CD8-positive, alpha-beta memory T cell (primary cell): ENCODE results near the gene SLC39A11. TPM values are rescaled to one million over a fixed set of nuclear protein-coding genes. Genes with fewer than 3 reads are reported as not detected.
A peak's percentile ranks its signal among the peaks of the same experiment; 100 is the strongest.
"Not testable (repeated sequence)": the region's sequence is repeated elsewhere in the genome, so short reads cannot be mapped to it uniquely, and the experiment has no call there.

ENCODE experiments used
- CTCF ChIA-PET: fragments of 350-600 bp; sonication (Branson Sonifier 250); formaldehyde crosslinking; loops from one replicate; lab custom pipeline; 2021; ENCODE audit warnings: antibody characterized with exemption; lab: Charles Lee
- POLR2A ChIA-PET: fragments of 350-600 bp; sonication (Branson Sonifier 250); formaldehyde crosslinking; loops from one replicate; lab custom pipeline; 2021; ENCODE audit warnings: antibody characterized with exemption; lab: Charles Lee
- DNase-seq, 5 donors: peaks; one replicate each; pipeline versions ENCODE4 v3.0.0 to v3.0.0-alpha.2; 2020 to 2022; ENCODE audit warnings: mixed read lengths in 1 of 5
- H3K27ac ChIP-seq: one replicate; pipeline ENCODE4 v1.7.0; 2013; ENCODE audit warnings: low read depth, mild to moderate bottlenecking, low read length, moderate library complexity
- H3K27me3 ChIP-seq: 2 replicates; pipeline ENCODE4 v1.7.0; 2013; ENCODE audit warnings: low read length, mild to moderate bottlenecking; ENCODE audit not compliant: insufficient read depth, poor library complexity, severe bottlenecking
- H3K36me3 ChIP-seq: 2 replicates; pipeline ENCODE4 v1.7.0; 2013; ENCODE audit warnings: mild to moderate bottlenecking, low read length, moderate library complexity; ENCODE audit not compliant: insufficient read depth
- H3K4me1 ChIP-seq: 2 replicates; pipeline ENCODE4 v1.7.0; 2013; ENCODE audit warnings: mild to moderate bottlenecking, low read length, moderate library complexity; ENCODE audit not compliant: insufficient read depth
- H3K4me3 ChIP-seq: 2 replicates; pipeline ENCODE4 v1.7.0; 2013; ENCODE audit warnings: mild to moderate bottlenecking, low read length
- H3K9me3 ChIP-seq: 2 replicates; pipeline ENCODE4 v1.7.0; 2013; ENCODE audit warnings: mild to moderate bottlenecking, low read length
- H3K27ac Mint-ChIP-seq, 8 donors: one replicate each; pipeline ENCODE4 v1.8.0; 2020 to 2021; ENCODE audit warnings: mixed read lengths in 8 of 8, mild to moderate bottlenecking in 6 of 8, inconsistent platforms in 3 of 8, moderate library complexity in 3 of 8
- H3K27me3 Mint-ChIP-seq, 2 donors: one replicate each; pipeline ENCODE4 v1.8.0; 2020 to 2021; ENCODE audit warnings: mixed read lengths in 2 of 2, mild to moderate bottlenecking in 1 of 2, moderate library complexity in 1 of 2
- H3K36me3 Mint-ChIP-seq, 3 donors: one replicate each; pipeline ENCODE4 v1.8.0; 2020 to 2021; ENCODE audit warnings: mixed read lengths in 3 of 3, inconsistent platforms in 1 of 3, mild to moderate bottlenecking in 1 of 3
- H3K4me1 Mint-ChIP-seq, 3 donors: one replicate each; pipeline ENCODE4 v1.8.0; 2020 to 2021; ENCODE audit warnings: mixed read lengths in 3 of 3, inconsistent platforms in 1 of 3, mild to moderate bottlenecking in 1 of 3
- H3K4me3 Mint-ChIP-seq, 7 donors: one replicate each; pipeline ENCODE4 v1.8.0; 2020 to 2021; ENCODE audit warnings: mixed read lengths in 7 of 7, mild to moderate bottlenecking in 6 of 7, moderate library complexity in 4 of 7, inconsistent platforms in 2 of 7
- H3K9me3 Mint-ChIP-seq, 5 donors: one replicate each; pipeline ENCODE4 v1.8.0; 2020 to 2022; ENCODE audit warnings: mixed read lengths in 5 of 5, mild to moderate bottlenecking in 3 of 5, moderate library complexity in 2 of 5, inconsistent platforms in 1 of 5
- polyA plus RNA-seq: library from polyadenylated mRNA; unstranded; fragments of 300-500 nt; fragmentation: Illumina TruSeq; gene quantifications from one replicate; pipeline ENCODE4 v1.2.3, GENCODE V29; 2021
- total RNA-seq, 2 experiments: library from RNA; stranded (reverse); gene quantifications; one replicate each; pipeline ENCODE4 v1.2.3, GENCODE V29; 2021

SLC39A11 gene
- total and polyA plus RNA-seq, 3 experiments from 2014 or later, result 13.1 to 18.5 (median 17.2) TPM

GRCh38 chr17:72938482-72938881, 154.0 kb downstream of the SLC39A11 start:
- ChIA-PET CTCF (no interaction called here), POLR2A (no interaction called here)
- Histone ChIP-seq H3K9me3 (no peaks in the 10 kb centered on the region), H3K27ac (no peak overlapping the region), H3K36me3 (no peaks in the 10 kb centered on the region), H3K4me1 (no peaks in the 10 kb centered on the region), H3K4me3 (no peak overlapping the region), H3K27me3 (no peaks in the 10 kb centered on the region)
- H3K27ac Mint-ChIP-seq, result no peak overlapping the region
- DNase-seq, result no peak
- no peaks in the 10 kb centered on the region for H3K4me1 Mint-ChIP-seq
- no peaks in the 10 kb centered on the region for H3K27me3 Mint-ChIP-seq
- H3K4me3 Mint-ChIP-seq, result no peak overlapping the region
- H3K9me3 Mint-ChIP-seq, result no peaks in the 10 kb centered on the region
- peaks cover 6 to 36% (median 19%) of the 10 kb centered on the region in 3 donors for H3K36me3 Mint-ChIP-seq

GRCh38 chr17:72937707-72938106, 154.8 kb downstream of the SLC39A11 start:
- Histone ChIP-seq H3K27ac (no peak overlapping the region), H3K36me3 (no peaks in the 10 kb centered on the region), H3K9me3 (no peaks in the 10 kb centered on the region), H3K27me3 (no peaks in the 10 kb centered on the region), H3K4me3 (no peak overlapping the region), H3K4me1 (no peaks in the 10 kb centered on the region)
- peaks cover 6 to 28% (median 15%) of the 10 kb centered on the region in 3 donors for H3K36me3 Mint-ChIP-seq
- no peaks in the 10 kb centered on the region for H3K9me3 Mint-ChIP-seq
- H3K4me3 Mint-ChIP-seq, result no peak overlapping the region
- CTCF ChIA-PET, result no interaction called here
- POLR2A ChIA-PET, result no interaction called here
- no peaks in the 10 kb centered on the region for H3K27me3 Mint-ChIP-seq
- DNase-seq, result no peak
- H3K27ac Mint-ChIP-seq, result no peak overlapping the region
- H3K4me1 Mint-ChIP-seq, result peaks cover 0 to 4% (median 2%) of the 10 kb centered on the region in 3 donors

GRCh38 chr17:72937254-72937653, 155.2 kb downstream of the SLC39A11 start:
- H3K27me3 Mint-ChIP-seq, POLR2A ChIA-PET, CTCF ChIA-PET, H3K27ac ChIP-seq, H3K27ac Mint-ChIP-seq, H3K36me3 ChIP-seq, H3K4me3 ChIP-seq, H3K4me3 Mint-ChIP-seq, H3K27me3 ChIP-seq, H3K4me1 ChIP-seq, H3K9me3 Mint-ChIP-seq, H3K4me1 Mint-ChIP-seq, H3K9me3 ChIP-seq, DNase-seq: not testable (repeated sequence)
- H3K36me3 Mint-ChIP-seq, result peaks cover 6 to 28% (median 12%) of the 10 kb centered on the region in 3 donors

GRCh38 chr17:72935984-72936383, 156.5 kb downstream of the SLC39A11 start:
- H3K27ac Mint-ChIP-seq, result no peak overlapping the region

GRCh38 chr17:72934927-72935326, 157.6 kb downstream of the SLC39A11 start:
- no peaks in the 10 kb centered on the region for H3K9me3 ChIP-seq
- no peak overlapping the region for H3K4me3 ChIP-seq
- Mint-ChIP-seq H3K9me3 (no peaks in the 10 kb centered on the region), H3K27ac (peak overlapping the region in 1 of 8 donors; percentile 22), H3K4me1 (peaks cover 17 to 29% (median 25%) of the 10 kb centered on the region in 3 donors), H3K4me3 (no peak overlapping the region), H3K36me3 (peaks cover 6 to 23% (median 7%) of the 10 kb centered on the region in 3 donors), H3K27me3 (no peaks in the 10 kb centered on the region)
- H3K27me3 ChIP-seq, result no peaks in the 10 kb centered on the region
- POLR2A ChIA-PET, result no interaction called here
- no peak overlapping the region for H3K27ac ChIP-seq
- no peak for DNase-seq
- no peaks in the 10 kb centered on the region for H3K36me3 ChIP-seq
- CTCF ChIA-PET, result no interaction called here
- H3K4me1 ChIP-seq, result peaks cover 6% of the 10 kb centered on the region

More at GRCh38 chr17:72935984-72936383, 156.5 kb downstream of the SLC39A11 start:
- Histone ChIP-seq H3K36me3 (no peaks in the 10 kb centered on the region), H3K4me3 (no peak overlapping the region), H3K27me3 (no peaks in the 10 kb centered on the region), H3K4me1 (peaks cover 6% of the 10 kb centered on the region), H3K9me3 (no peaks in the 10 kb centered on the region), H3K27ac (no peak overlapping the region)
- Mint-ChIP-seq H3K27me3 (no peaks in the 10 kb centered on the region), H3K9me3 (no peaks in the 10 kb centered on the region), H3K4me3 (no peak overlapping the region), H3K36me3 (peaks cover 6 to 28% (median 12%) of the 10 kb centered on the region in 3 donors), H3K4me1 (peaks cover 11 to 19% (median 17%) of the 10 kb centered on the region in 3 donors)
- no peak for DNase-seq
- ChIA-PET CTCF (no interaction called here), POLR2A (no interaction called here)

GRCh38 chr17:72931635-72932034, 160.9 kb downstream of the SLC39A11 start:
- H3K4me1 ChIP-seq, result peaks cover 6% of the 10 kb centered on the region
- no peaks in the 10 kb centered on the region for H3K9me3 ChIP-seq
- ChIA-PET POLR2A (no interaction called here), CTCF (no interaction called here)
- Mint-ChIP-seq H3K36me3 (peaks cover 3 to 18% (median 3%) of the 10 kb centered on the region in 3 donors), H3K4me1 (peaks cover 17 to 29% (median 25%) of the 10 kb centered on the region in 3 donors), H3K4me3 (no peak overlapping the region), H3K9me3 (no peaks in the 10 kb centered on the region), H3K27ac (peak overlapping the region in 4 of 8 donors; percentile 4 to 72 (median 15)), H3K27me3 (no peaks in the 10 kb centered on the region)
- H3K36me3 ChIP-seq, result no peaks in the 10 kb centered on the region
- no peak overlapping the region for H3K27ac ChIP-seq
- no peak overlapping the region for H3K4me3 ChIP-seq
- no peak for DNase-seq
- no peaks in the 10 kb centered on the region for H3K27me3 ChIP-seq

- Histone ChIP-seq H3K9me3 (no peaks in the 10 kb centered on the region), H3K4me1 (peaks cover 6% of the 10 kb centered on the region), H3K27me3 (no peaks in the 10 kb centered on the region), H3K36me3 (no peaks in the 10 kb centered on the region), H3K4me3 (no peak overlapping the region), H3K27ac (no peak overlapping the region)
- CTCF ChIA-PET, result no interaction called here
- POLR2A ChIA-PET, result no interaction called here
- Mint-ChIP-seq H3K4me1 (peaks cover 17 to 29% (median 25%) of the 10 kb centered on the region in 3 donors), H3K4me3 (peak overlapping the region in 3 of 7 donors; percentile 3 to 21 (median 13)), H3K9me3 (no peaks in the 10 kb centered on the region), H3K36me3 (peaks cover 2 to 15% (median 3%) of the 10 kb centered on the region in 3 donors), H3K27me3 (no peaks in the 10 kb centered on the region), H3K27ac (peak overlapping the region in 5 of 8 donors; percentile 13 to 79 (median 29))
- peak in 2 of 5 donors; percentile 3 to 14 for DNase-seq
These were observed 161.3 kb downstream of the SLC39A11 start for GRCh38 chr17:72931163-72931562.

- POLR2A ChIA-PET, result no interaction called here
- peak overlapping the region in 1 of 7 donors; percentile 24 for H3K4me3 Mint-ChIP-seq
- H3K27ac ChIP-seq, result no peak overlapping the region
These were observed 162.5 kb downstream of the SLC39A11 start for GRCh38 chr17:72930031-72930430.

More at GRCh38 chr17:72930031-72930430, 162.5 kb downstream of the SLC39A11 start:
- H3K9me3 ChIP-seq, result no peaks in the 10 kb centered on the region
- H3K27me3 Mint-ChIP-seq, result no peaks in the 10 kb centered on the region
- H3K4me3 ChIP-seq, result no peak overlapping the region
- no peaks in the 10 kb centered on the region for H3K36me3 ChIP-seq
- peaks cover 17 to 29% (median 25%) of the 10 kb centered on the region in 3 donors for H3K4me1 Mint-ChIP-seq
- H3K36me3 Mint-ChIP-seq, result peaks cover 5 to 17% (median 5%) of the 10 kb centered on the region in 3 donors
- H3K27ac Mint-ChIP-seq, result peak overlapping the region in 4 of 8 donors; percentile 1 to 73 (median 10)
- no peaks in the 10 kb centered on the region for H3K9me3 Mint-ChIP-seq
- H3K27me3 ChIP-seq, result no peaks in the 10 kb centered on the region
- no peak for DNase-seq
- CTCF ChIA-PET, result no interaction called here
- H3K4me1 ChIP-seq, result peaks cover 6% of the 10 kb centered on the region
